ENCODE results near the gene OR4P4.

Gene OR4P4

DNA sequence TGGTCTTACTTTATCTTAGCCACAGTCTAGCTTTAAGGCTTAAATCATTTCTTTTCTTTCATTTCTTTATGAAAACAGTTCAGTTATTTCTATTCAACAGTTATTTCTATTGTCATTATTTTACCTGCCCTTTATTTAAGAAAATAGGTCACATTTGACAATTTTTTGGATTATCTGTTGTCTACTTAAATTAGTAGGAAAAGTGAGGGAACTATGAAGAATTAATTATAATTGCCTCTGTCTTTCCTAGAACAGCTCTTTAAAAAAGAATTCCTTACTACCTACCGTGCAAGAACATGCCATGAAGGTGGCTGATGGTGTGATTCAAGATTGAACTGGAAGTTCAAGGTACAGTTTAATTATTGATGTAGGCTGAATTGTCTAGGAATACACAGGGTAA, 27.0 kb downstream of the OR4P4 start, which contains the start of gene OR4C6:
Gene OR4C6, plus strand, starts transcription at position 301 of the 400 bp plus-strand sequence. CDS start 2,966 bp downstream, outside the sequence.
- ATAC-seq (ENCODE audit: insufficient read depth, low read depth): no peak
- no peaks in the 10 kb centered on the region for H3K79me2 ChIP-seq (ENCODE audit: insufficient read depth, low read length)
- no peaks in the 10 kb centered on the region for H3K36me3 ChIP-seq (ENCODE audit: insufficient read depth, low read length)
- no peak within 1 kb of the TSS for H3K9ac ChIP-seq (ENCODE audit: low read depth, low read length)
- no peak for DNase-seq
- no peaks in the 10 kb centered on the region for H3K4me1 ChIP-seq (ENCODE audit: insufficient read depth, low read length)
- no peak within 1 kb of the TSS for H3K4me3 ChIP-seq (ENCODE audit: low read depth in 1 of 2, low read length in 2 of 2)
- no peak within 1 kb of the TSS for H2AFZ ChIP-seq (ENCODE audit: low read depth, low read length)
- H3K27ac ChIP-seq (ENCODE audit: low read length): no peak within 1 kb of the TSS
- no peaks in the 10 kb centered on the region for H3K27me3 ChIP-seq (ENCODE audit: insufficient read depth, low read length, poor library complexity)
- no peaks in the 10 kb centered on the region for H4K20me1 ChIP-seq (ENCODE audit: insufficient read depth, low read length)
- H3K4me2 ChIP-seq (ENCODE audit: insufficient read depth, low read length): no peak within 1 kb of the TSS
- no peaks in the 10 kb centered on the region for H3K9me3 ChIP-seq (ENCODE audit: insufficient read depth, low read length, severe bottlenecking)
- no peak for TF ChIP-seq EZH2 (IDR thresholded peaks at IDR 0.05; ENCODE audit: borderline replicate concordance, low read depth, low read length, severe bottlenecking)
- TF ChIP-seq, protein P1, sequence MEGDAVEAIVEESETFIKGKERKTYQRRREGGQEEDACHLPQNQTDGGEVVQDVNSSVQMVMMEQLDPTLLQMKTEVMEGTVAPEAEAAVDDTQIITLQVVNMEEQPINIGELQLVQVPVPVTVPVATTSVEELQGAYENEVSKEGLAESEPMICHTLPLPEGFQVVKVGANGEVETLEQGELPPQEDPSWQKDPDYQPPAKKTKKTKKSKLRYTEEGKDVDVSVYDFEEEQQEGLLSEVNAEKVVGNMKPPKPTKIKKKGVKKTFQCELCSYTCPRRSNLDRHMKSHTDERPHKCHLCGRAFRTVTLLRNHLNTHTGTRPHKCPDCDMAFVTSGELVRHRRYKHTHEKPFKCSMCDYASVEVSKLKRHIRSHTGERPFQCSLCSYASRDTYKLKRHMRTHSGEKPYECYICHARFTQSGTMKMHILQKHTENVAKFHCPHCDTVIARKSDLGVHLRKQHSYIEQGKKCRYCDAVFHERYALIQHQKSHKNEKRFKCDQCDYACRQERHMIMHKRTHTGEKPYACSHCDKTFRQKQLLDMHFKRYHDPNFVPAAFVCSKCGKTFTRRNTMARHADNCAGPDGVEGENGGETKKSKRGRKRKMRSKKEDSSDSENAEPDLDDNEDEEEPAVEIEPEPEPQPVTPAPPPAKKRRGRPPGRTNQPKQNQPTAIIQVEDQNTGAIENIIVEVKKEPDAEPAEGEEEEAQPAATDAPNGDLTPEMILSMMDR (IDR thresholded peaks at IDR 0.05; ENCODE audit: borderline replicate concordance, extremely low read depth, low read length, poor library complexity, severe bottlenecking): no peak

- no peaks in the 10 kb centered on the region for H3K27me3 ChIP-seq (ENCODE audit: insufficient read depth, low read length, poor library complexity)
Observed at GRCh38 chr11:55669376-55669775, 34.5 kb downstream of the OR4P4 start.

DNA sequence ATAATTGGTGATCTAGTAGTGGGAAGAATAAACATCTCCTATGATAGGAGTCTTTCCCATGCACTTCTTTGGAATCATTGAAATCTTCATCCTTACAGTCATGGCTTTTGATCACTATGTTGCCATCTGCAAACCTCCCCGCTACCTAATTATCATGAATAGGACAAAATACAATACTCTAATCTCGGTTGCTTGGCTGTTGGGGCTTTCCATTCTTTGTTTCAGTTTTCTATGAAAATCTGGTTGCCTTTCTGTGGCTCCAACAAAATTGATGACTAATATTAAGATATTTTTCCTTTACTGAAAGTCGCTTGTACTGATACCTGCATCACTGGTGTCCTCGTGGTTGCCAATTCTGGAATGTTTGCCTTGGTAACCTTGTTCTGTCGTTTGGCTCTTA, 38.9 kb downstream of the OR4P4 start:
- no peaks in the 10 kb centered on the region for H3K27me3 ChIP-seq (ENCODE audit: insufficient read depth, low read length, poor library complexity)
- no peaks in the 10 kb centered on the region for H3K36me3 ChIP-seq (ENCODE audit: insufficient read depth, low read length)
- H3K4me3 ChIP-seq (ENCODE audit: low read depth in 1 of 2, low read length in 2 of 2): no peak overlapping the region
- no peak overlapping the region for H3K27ac ChIP-seq (ENCODE audit: low read length)
- H3K9me3 ChIP-seq (ENCODE audit: insufficient read depth, low read length, severe bottlenecking): no peaks in the 10 kb centered on the region
- H2AFZ ChIP-seq (ENCODE audit: low read depth, low read length): no peak overlapping the region
- DNase-seq (no peak), ATAC-seq (ENCODE audit: insufficient read depth, low read depth) (no peak)
- TF ChIP-seq, protein P1 (IDR thresholded peaks at IDR 0.05; ENCODE audit: borderline replicate concordance, extremely low read depth, low read length, poor library complexity, severe bottlenecking): no peak
- TF ChIP-seq EZH2 (IDR thresholded peaks at IDR 0.05; ENCODE audit: borderline replicate concordance, low read depth, low read length, severe bottlenecking): no peak
- no peak overlapping the region for H3K4me2 ChIP-seq (ENCODE audit: insufficient read depth, low read length)
- H3K9ac ChIP-seq (ENCODE audit: low read depth, low read length): no peak overlapping the region
- no peaks in the 10 kb centered on the region for H3K79me2 ChIP-seq (ENCODE audit: insufficient read depth, low read length)
- no peaks in the 10 kb centered on the region for H4K20me1 ChIP-seq (ENCODE audit: insufficient read depth, low read length)
- H3K4me1 ChIP-seq (ENCODE audit: insufficient read depth, low read length): no peaks in the 10 kb centered on the region

More at GRCh38 chr11:55669376-55669775, 34.5 kb downstream of the OR4P4 start:
- TF ChIP-seq, protein P1 (IDR thresholded peaks at IDR 0.05; ENCODE audit: borderline replicate concordance, extremely low read depth, low read length, poor library complexity, severe bottlenecking): no peak
- no peak for TF ChIP-seq EZH2 (IDR thresholded peaks at IDR 0.05; ENCODE audit: borderline replicate concordance, low read depth, low read length, severe bottlenecking)
- Histone ChIP-seq H3K4me1 (ENCODE audit: insufficient read depth, low read length) (no peaks in the 10 kb centered on the region), H3K4me3 (ENCODE audit: low read depth in 1 of 2, low read length in 2 of 2) (no peak overlapping the region), H3K4me2 (ENCODE audit: insufficient read depth, low read length) (no peak overlapping the region), H3K79me2 (ENCODE audit: insufficient read depth, low read length) (no peaks in the 10 kb centered on the region), H3K9ac (ENCODE audit: low read depth, low read length) (no peak overlapping the region), H3K9me3 (ENCODE audit: insufficient read depth, low read length, severe bottlenecking) (no peaks in the 10 kb centered on the region), H3K27ac (ENCODE audit: low read length) (no peak overlapping the region), H3K36me3 (ENCODE audit: insufficient read depth, low read length) (no peaks in the 10 kb centered on the region), H2AFZ (ENCODE audit: low read depth, low read length) (no peak overlapping the region), H4K20me1 (ENCODE audit: insufficient read depth, low read length) (no peaks in the 10 kb centered on the region)
- ATAC-seq (ENCODE audit: insufficient read depth, low read depth) (no peak), DNase-seq (no peak)

Measured in DND-41 (cell line).